Keratinocyte (primary cell): ENCODE results near the gene SAXO1. TPM values are rescaled to one million over a fixed set of nuclear protein-coding genes. Genes with fewer than 3 reads are reported as not detected.
"Not testable (repeated sequence)": the region's sequence is repeated elsewhere in the genome, so short reads cannot be mapped to it uniquely, and the experiment has no call there.

Experiments
- DNase-seq: peaks from one replicate; pipeline ENCODE4 v3.0.0-alpha.2; 2011; ENCODE audit warnings: low read depth, missing footprints, low spot score
- FAIRE-seq: peaks from 2 replicates; lab custom pipeline; 2011; peaks lifted over from hg19 to GRCh38; lab: Jason Lieb, UNC
- H2AFZ ChIP-seq: 2 replicates; pipeline ENCODE4 v1.6.0; 2012; ENCODE audit warnings: low read length, control low read depth, inconsistent platforms; ENCODE audit not compliant: control insufficient read depth
- H3K27ac ChIP-seq: 2 replicates; pipeline ENCODE4 v1.5.1; 2011; ENCODE audit warnings: low read length; ENCODE audit not compliant: control insufficient read depth, insufficient read depth
- H3K27me3 ChIP-seq: 3 replicates; pipeline ENCODE4 v1.6.0; 2011; ENCODE audit warnings: low read length; ENCODE audit not compliant: control insufficient read depth, insufficient read depth; ENCODE audit errors: extremely low read depth
- H3K36me3 ChIP-seq, 2 experiments: 2 replicates in 1 of 2; 3 replicates in 1 of 2; pipeline ENCODE4 v1.5.1; 2011; ENCODE audit warnings: low read length in 2 of 2, mild to moderate bottlenecking in 1 of 2; ENCODE audit not compliant: control insufficient read depth in 2 of 2, insufficient read depth in 2 of 2; ENCODE audit errors: extremely low read depth in 1 of 2
- H3K4me1 ChIP-seq: 3 replicates; pipeline ENCODE4 v1.5.1; 2011; ENCODE audit warnings: low read length; ENCODE audit not compliant: control insufficient read depth, insufficient read depth; ENCODE audit errors: extremely low read depth
- H3K4me2 ChIP-seq: 3 replicates; pipeline ENCODE4 v1.6.0; 2011; ENCODE audit warnings: low read depth, low read length; ENCODE audit not compliant: control insufficient read depth, insufficient read depth; ENCODE audit errors: extremely low read depth
- H3K4me3 ChIP-seq, 3 experiments: fragments of 200-600 bp in 1 of 3; sonication (generic) in 1 of 3; 2 replicates in 2 of 3; 3 replicates in 1 of 3; pipeline ENCODE4 v1.5.1; 2011 to 2016; ENCODE audit warnings: low read length in 3 of 3, mild to moderate bottlenecking in 3 of 3, control low read depth in 2 of 3, inconsistent platforms in 1 of 3, low read depth in 1 of 3, mixed read lengths in 1 of 3, mixed run types in 1 of 3, moderate library complexity in 1 of 3; ENCODE audit not compliant: control insufficient read depth in 2 of 3, insufficient read depth in 2 of 3; ENCODE audit errors: extremely low read depth in 1 of 3
- H3K79me2 ChIP-seq: 2 replicates; pipeline ENCODE4 v1.6.0; 2012; ENCODE audit warnings: low read length; ENCODE audit not compliant: control insufficient read depth, insufficient read depth
- H3K9ac ChIP-seq: 3 replicates; pipeline ENCODE4 v1.6.0; 2011; ENCODE audit warnings: low read length; ENCODE audit not compliant: control insufficient read depth, insufficient read depth; ENCODE audit errors: extremely low read depth
- H3K9me1 ChIP-seq: 3 replicates; pipeline ENCODE4 v1.6.0; 2011; ENCODE audit warnings: low read length; ENCODE audit not compliant: control insufficient read depth, insufficient read depth; ENCODE audit errors: extremely low read depth
- H3K9me3 ChIP-seq: 2 replicates; pipeline ENCODE4 v1.5.1; 2012; ENCODE audit warnings: low read depth, low read length; ENCODE audit not compliant: control insufficient read depth
- H4K20me1 ChIP-seq: 3 replicates; pipeline ENCODE4 v1.6.0; 2011; ENCODE audit warnings: low read length; ENCODE audit not compliant: control insufficient read depth, insufficient read depth; ENCODE audit errors: extremely low read depth
- EZH2 ChIP-seq: IDR thresholded peaks from one replicate; pipeline ENCODE4 v1.6.1; 2012; ENCODE audit warnings: inconsistent platforms, mild to moderate bottlenecking, low read length, moderate library complexity
- dilution Hi-C: fragments of 300-500 bp; cut with MboI; formaldehyde crosslinking; loops from one replicate; pipeline ENCODE4 v1.7.0; 2020; ENCODE audit warnings: low sequenced_read_pairs; ENCODE audit not compliant: extremely low pct_ligation_motif_present
- polyA plus RNA-seq, 5 experiments: library from polyadenylated mRNA; depleted of rRNA in 3 of 5; stranded (reverse) in 3 of 5; stranded (forward) in 1 of 5; unstranded in 1 of 5; fragments of >200 nt; gene quantifications; 1 replicate in 1 of 5; 2 replicates in 3 of 5; 3 replicates in 1 of 5; pipeline versions ENCODE4 v1.2.1 to v1.2.3, GENCODE V29; 2011 to 2012; ENCODE audit warnings: missing spikeins in 2 of 5, low read depth in 1 of 5, low replicate concordance in 1 of 5
- TF ChIP-seq, protein P1 (sequence below), 3 experiments: IDR thresholded peaks in 1 of 3; conservative IDR thresholded peaks in 1 of 3; optimal IDR thresholded peaks in 1 of 3; 2 replicates in 2 of 3; 3 replicates in 1 of 3; pipeline versions ENCODE3 to v1.5.1; 2011; ENCODE audit warnings: low read length in 3 of 3, mild to moderate bottlenecking in 3 of 3, moderate library complexity in 2 of 3, control low read depth in 1 of 3, inconsistent platforms in 1 of 3; ENCODE audit not compliant: insufficient read depth in 2 of 3; ENCODE audit errors: extremely low read depth in 1 of 3

SAXO1 gene
- polyA plus RNA-seq, 1 donor (not counting 4 experiments of a cell fraction or from before 2014, with no cell fraction given), result not detected

DNA sequence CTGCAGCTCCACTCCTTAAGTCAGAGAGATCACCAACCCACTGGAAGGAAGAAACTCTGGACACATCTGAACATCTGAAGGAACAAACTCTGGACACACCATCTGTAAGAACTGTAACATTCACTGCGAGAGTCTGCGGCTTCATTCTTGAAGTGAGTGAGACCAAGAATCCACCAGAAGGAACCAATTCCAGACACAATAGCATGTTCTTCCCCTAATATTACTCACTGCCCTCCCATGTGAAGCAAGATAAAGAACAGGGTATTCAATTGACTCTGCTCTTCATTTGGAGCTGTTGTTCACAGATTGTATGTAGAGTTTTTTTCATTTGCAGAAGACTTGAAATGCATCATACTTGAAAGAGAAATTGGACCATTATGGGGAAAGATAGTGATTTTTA is 10.8 kb downstream of the SAXO1 start:
- H3K4me3 ChIP-seq, result no peak overlapping the region

DNA sequence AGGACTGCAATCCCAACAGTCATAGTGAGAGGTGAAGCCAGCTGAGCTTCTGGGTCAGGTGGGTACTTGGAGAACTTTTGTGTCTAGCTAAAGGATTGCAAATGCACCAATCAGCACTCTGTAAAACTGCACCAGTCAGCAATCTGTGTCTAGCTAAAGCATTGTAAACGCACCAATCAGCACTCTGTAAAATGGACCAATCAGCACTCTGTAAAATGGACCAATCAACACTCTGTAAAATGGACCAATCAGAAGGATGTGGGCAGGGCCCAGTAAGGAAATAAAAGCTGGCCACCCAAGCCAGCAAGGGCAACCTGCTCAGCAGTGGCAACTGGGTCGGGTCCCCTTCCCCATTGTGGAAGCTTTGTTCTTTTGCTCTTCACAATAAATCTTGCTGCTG is 11.4 kb downstream of the SAXO1 start:
- H2AFZ ChIP-seq, H3K9me3 ChIP-seq, dilution Hi-C loops, H3K4me2 ChIP-seq, H4K20me1 ChIP-seq, H3K27ac ChIP-seq, H3K4me1 ChIP-seq, H3K9ac ChIP-seq, DNase-seq, H3K79me2 ChIP-seq, H3K9me1 ChIP-seq, H3K27me3 ChIP-seq, FAIRE-seq, H3K36me3 ChIP-seq, H3K4me3 ChIP-seq: not testable (repeated sequence)

More for the DNA sequence above, 10.8 kb downstream of the SAXO1 start:
- no peak overlapping the region for H3K4me2 ChIP-seq
- H3K9me1 ChIP-seq, result no peaks in the 10 kb centered on the region
- FAIRE-seq, result no peak
- H4K20me1 ChIP-seq, result no peaks in the 10 kb centered on the region
- H3K4me1 ChIP-seq, result no peaks in the 10 kb centered on the region
- H3K27ac ChIP-seq, result no peak overlapping the region
- no peaks in the 10 kb centered on the region for H3K36me3 ChIP-seq
- H3K9ac ChIP-seq, result no peak overlapping the region
- no peak for TF ChIP-seq EZH2
- TF ChIP-seq, protein P1, sequence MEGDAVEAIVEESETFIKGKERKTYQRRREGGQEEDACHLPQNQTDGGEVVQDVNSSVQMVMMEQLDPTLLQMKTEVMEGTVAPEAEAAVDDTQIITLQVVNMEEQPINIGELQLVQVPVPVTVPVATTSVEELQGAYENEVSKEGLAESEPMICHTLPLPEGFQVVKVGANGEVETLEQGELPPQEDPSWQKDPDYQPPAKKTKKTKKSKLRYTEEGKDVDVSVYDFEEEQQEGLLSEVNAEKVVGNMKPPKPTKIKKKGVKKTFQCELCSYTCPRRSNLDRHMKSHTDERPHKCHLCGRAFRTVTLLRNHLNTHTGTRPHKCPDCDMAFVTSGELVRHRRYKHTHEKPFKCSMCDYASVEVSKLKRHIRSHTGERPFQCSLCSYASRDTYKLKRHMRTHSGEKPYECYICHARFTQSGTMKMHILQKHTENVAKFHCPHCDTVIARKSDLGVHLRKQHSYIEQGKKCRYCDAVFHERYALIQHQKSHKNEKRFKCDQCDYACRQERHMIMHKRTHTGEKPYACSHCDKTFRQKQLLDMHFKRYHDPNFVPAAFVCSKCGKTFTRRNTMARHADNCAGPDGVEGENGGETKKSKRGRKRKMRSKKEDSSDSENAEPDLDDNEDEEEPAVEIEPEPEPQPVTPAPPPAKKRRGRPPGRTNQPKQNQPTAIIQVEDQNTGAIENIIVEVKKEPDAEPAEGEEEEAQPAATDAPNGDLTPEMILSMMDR (optimal IDR thresholded peaks at IDR 0.05 in 1 of 3, IDR thresholded peaks at IDR 0.05 in 1 of 3, conservative IDR thresholded peaks at IDR 0.05 in 1 of 3; ENCODE audit: extremely low read depth in 1 of 3, insufficient read depth in 2 of 3, low read length in 3 of 3), result no peak
- no peaks in the 10 kb centered on the region for H3K9me3 ChIP-seq
- no peaks in the 10 kb centered on the region for H3K79me2 ChIP-seq
- no peak overlapping the region for H2AFZ ChIP-seq
- no peaks in the 10 kb centered on the region for H3K27me3 ChIP-seq
- DNase-seq, result no peak
- dilution Hi-C loops, result no loop called here

DNA sequence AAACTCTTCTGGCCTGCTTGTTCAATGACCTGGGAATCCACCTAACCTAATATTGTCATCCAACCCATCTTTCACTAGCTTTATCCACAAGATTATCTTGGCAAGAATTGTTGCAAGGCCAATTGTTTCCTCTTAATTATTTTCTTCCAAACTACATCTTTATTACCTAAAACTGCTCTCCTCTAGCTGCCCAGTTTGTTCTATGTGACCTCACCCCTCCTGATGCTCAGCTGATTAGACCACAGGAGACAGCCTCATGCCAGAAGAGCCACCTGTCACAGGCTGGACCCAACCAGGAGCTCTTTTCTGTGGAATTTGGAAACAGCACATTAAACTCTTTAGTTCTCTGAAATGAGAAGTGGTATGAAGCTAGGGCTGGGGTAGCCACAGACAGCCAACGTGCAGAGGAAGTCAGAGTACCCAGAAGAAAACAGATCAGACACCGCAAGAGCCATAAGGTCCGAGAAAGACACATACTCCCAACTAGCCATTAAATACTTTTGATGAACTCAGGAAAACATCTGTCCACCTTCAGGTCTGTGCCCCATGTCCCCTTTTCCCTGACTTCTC is 12.0 kb downstream of the SAXO1 start:
- Histone ChIP-seq H3K27ac (no peak overlapping the region), H3K9me3 (no peaks in the 10 kb centered on the region), H3K9ac (no peak overlapping the region), H3K79me2 (no peaks in the 10 kb centered on the region), H3K9me1 (no peaks in the 10 kb centered on the region), H3K4me1 (no peaks in the 10 kb centered on the region), H3K4me2 (no peak overlapping the region), H3K4me3 (no peak overlapping the region), H2AFZ (no peak overlapping the region), H4K20me1 (no peaks in the 10 kb centered on the region), H3K36me3 (no peaks in the 10 kb centered on the region), H3K27me3 (no peaks in the 10 kb centered on the region)
- DNase-seq (no peak), FAIRE-seq (no peak)
- TF ChIP-seq, protein P1 (optimal IDR thresholded peaks at IDR 0.05 in 1 of 3, IDR thresholded peaks at IDR 0.05 in 1 of 3, conservative IDR thresholded peaks at IDR 0.05 in 1 of 3; ENCODE audit: extremely low read depth in 1 of 3, insufficient read depth in 2 of 3, low read length in 3 of 3), result no peak
- TF ChIP-seq EZH2, result no peak
- dilution Hi-C loops, result no loop called here
